GM21390 (cell line): ENCODE data around the gene INVS.
"Not testable (repeated sequence)": the region's sequence is repeated elsewhere in the genome, so short reads cannot be mapped to it uniquely, and the experiment has no call there.

Experiments
- ATAC-seq: cut with Tn5 transposase; IDR thresholded peaks from one replicate; pipeline ENCODE4 v1.9.1; 2021; ENCODE audit not compliant: unreplicated experiment

The INVS gene

DNA sequence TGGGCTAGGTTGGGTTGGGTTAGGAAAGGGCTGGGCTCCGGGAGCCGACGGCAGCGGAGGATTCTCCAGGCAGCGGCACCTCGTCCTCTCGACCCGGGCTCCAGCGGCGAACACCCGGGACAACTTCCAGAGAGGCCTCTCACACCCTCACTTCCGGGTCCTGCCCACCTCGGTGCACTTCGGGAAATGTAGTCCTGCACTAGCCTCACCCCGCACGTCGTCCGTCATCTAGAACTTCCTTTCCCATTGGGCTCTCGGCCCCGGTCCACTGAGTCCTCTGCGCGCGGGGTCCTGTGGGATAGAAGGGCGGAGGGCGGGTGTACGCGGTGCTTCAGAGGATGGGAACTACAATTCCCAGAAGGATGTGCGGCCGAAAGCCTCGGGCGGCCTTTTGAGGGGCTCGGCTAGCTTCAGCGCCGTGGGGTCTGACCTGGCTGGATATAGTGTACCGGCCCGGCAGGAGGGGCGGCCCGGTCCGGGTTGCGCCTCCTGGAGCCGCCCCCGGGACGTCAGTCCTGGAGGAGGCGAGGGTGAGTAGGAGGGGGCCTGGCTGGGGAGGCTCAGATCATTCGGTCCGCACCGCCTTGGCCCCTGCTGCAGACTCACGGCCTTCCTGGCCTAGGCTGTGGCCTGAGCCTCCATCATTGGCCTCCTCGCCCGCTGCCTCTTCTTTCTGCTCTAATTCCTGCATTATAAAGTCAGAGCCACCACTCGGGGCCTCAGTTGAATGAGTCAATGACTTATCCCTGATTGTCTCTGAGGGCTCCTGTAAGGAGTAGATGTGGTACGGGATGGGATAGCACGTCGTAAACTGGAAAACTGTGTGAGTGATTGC lies at the start of gene INVS, which contains the start of gene ERP44:
INVS (plus strand) TSS at position 357 of the 835 bp plus-strand sequence. CDS start 5,279 bp downstream, outside the sequence.
ERP44 (minus strand) TSS at position 114 of the 835 bp plus-strand sequence. CDS start 160 bp downstream, outside the sequence.
- peak; percentile 99 for ATAC-seq

DNA sequence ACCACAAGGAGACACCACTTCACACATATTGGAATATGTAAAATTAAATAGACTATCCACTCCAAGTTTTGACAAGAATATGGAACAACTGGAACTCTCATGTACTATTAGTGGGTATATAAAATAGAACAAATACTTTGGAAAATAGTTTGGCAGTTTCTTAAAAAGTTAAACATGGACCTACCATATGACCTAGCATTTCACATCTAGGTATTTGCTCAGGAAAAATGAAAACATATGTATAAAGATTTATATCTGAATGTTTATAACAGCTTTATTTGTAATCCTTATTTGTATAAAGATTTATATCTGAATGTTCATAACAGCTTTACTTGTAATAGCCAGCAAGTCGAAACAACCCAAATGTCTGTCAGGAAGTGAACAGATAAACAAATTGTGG lies 49.5 kb upstream of the INVS start:
- ATAC-seq, result no peak

GRCh38 chr9:100052375-100052774 lies 46.7 kb upstream of the INVS start:
- ATAC-seq, result no peak

DNA sequence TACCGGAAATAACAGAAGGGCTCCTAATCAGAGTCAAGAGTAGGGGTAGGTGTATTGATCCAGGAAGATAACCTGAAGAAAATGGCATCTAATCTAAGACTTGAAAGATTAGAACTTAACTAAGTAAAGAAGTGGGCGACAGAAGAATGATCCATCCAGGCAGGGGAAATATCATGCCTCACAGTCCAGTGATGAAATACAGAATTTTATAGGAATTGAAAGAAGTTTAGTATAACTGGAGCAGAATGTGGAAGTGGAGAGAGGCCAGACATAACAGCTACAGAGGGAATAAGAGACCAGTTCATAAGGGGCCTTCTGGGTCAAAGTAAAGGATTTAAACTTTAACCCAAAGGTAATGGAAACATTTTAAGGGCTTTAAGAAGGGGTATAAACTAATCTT lies 42.5 kb upstream of the INVS start:
- no peak for ATAC-seq

- no peak for ATAC-seq
Measured at GRCh38 chr9:100057624-100058023, 41.4 kb upstream of the INVS start.

GRCh38 chr9:100058699-100059579 lies 40.1 kb upstream of the INVS start:
- peak; percentile 85 for ATAC-seq

GRCh38 chr9:100062683-100063082 lies 36.4 kb upstream of the INVS start:
- ATAC-seq, result not testable (repeated sequence)

GRCh38 chr9:100063185-100063584 lies 35.9 kb upstream of the INVS start:
- no peak for ATAC-seq

DNA sequence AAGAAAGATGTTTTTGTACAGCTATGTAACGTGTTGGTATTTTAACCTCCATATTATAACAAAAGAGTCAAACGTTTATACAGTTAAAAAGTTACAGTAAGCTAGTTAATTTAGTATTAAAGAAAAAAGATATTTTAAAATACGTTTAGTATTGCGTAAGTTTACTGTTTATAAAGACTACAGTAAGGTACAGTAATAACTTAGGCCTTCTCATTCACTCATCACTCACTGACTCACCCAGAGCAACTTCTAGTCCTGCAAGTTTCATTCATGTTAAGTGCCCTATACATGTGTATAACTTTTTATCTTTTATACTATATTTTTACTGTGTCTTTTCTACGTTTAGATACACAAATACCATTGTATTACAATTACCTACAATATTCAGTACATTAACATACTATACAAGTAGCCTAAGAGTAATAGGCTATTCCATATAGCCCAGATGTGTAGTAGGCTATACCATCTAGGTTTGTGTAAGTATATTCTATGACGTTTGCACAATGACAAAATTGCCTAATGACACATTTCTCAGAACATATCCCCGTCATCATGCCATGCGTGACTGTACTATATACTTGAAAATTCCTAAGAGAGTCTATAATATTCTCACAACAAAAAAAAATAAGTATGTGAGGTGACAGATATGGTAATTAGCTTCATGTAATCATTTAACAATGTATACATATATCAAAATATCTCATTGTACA lies 34.0 kb upstream of the INVS start:
- no peak for ATAC-seq

DNA sequence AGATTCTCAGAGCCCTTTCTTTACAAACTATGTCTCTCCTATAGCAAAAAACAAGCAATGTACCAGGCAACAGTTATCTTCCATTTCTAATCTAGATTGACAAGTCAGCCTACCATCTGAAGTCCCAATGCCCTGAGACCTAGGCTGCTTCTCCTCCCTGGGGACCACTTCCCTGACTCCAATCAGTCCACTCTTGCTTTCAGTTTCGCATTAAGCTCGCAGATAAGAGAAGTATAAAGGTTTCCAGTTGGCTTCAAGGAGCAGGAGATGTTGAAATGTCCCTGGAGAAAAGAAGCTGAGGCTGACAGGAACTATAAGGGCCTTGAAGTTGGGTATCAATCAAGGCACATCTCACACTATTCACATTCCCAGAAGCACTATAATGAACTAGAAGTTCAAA lies 32.5 kb upstream of the INVS start:
- ATAC-seq, result peak; percentile 59

GRCh38 chr9:100067990-100068389 lies 31.1 kb upstream of the INVS start:
- ATAC-seq, result not testable (repeated sequence)

DNA sequence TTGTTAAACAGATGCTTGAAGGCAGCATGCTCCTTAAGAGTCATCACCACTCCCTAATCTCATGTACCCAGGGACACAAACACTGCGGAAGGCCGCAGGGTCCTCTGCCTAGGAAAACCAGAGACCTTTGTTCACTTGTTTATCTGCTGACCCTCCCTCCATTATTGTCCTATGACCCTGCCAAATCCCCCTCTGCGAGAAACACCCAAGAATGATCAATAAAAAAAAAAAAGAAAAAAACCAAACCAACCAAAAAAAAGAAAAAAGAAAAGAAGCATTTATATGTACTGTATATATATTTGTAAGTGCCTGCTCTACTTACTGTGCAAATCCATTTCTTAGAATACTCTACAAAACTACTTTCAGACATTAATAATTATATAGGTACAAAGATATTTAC lies 30.0 kb upstream of the INVS start:
- ATAC-seq, result not testable (repeated sequence)

DNA sequence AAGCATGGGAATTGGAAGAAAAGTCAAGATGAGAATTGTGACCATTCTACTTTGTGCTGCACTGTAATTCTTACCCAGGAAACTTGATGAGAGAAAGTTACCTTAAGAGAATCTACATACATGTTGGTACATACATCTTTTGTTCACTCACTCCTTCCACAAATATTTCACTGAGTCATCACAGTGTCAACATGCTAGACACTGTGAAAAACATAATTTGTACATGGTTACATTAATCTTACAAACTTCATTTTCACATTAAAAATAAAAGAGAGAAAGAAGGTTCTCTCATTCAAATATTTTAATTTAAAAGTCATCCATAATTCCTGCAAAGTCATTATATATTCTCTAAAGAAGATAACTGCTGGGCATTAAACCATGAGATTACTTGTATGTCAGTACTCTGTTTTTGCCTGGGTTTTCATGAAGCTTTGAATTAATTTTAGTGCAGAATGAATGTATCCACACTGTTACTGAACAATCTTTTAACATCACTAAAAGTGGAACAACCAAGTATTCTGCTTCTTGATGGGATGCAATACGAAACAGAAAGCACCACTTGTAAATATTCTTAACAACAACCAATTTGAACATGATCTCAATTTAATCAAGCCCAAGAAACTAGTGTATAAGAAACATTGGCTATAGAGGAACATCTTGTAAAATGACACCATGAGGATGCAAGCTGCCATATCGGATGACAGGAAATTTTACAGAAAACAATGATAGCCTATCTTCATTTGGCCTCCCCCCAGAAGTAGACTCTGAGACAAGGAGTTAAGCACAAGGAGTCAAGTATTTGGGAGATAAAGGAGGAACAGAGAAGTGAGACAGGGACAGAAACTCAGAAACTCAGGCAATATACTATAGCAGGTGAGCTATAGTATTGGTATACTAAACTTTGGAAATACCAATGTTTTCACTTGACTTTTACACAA lies 28.7 kb upstream of the INVS start:
- no peak for ATAC-seq

GRCh38 chr9:100071271-100071670 lies 27.8 kb upstream of the INVS start:
- no peak for ATAC-seq

DNA sequence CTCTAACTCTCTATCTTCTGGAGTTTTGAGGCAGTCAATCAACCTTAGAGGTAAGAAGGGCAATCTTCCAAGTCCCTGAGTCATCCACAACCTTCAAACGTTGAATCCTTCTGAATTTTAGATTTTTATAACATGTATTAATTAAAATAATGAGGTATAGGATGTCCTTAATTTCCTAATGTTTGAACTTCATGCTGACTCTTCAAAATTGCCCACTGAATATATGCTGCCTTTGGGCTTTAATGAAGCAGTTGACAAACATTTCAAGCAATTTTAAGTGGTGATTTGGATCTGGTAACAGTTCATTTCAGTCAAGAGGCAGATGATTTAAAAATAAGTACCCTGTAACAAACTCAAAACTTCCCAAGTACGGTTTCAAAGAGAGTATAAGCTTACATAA lies 26.2 kb upstream of the INVS start:
- ATAC-seq, result no peak

- no peak for ATAC-seq
Measured at GRCh38 chr9:100074093-100074492, 24.9 kb upstream of the INVS start.

GRCh38 chr9:100074989-100075388 lies 24.1 kb upstream of the INVS start:
- no peak for ATAC-seq

- not testable (repeated sequence) for ATAC-seq
Measured at GRCh38 chr9:100076256-100076655, 22.8 kb upstream of the INVS start.

DNA sequence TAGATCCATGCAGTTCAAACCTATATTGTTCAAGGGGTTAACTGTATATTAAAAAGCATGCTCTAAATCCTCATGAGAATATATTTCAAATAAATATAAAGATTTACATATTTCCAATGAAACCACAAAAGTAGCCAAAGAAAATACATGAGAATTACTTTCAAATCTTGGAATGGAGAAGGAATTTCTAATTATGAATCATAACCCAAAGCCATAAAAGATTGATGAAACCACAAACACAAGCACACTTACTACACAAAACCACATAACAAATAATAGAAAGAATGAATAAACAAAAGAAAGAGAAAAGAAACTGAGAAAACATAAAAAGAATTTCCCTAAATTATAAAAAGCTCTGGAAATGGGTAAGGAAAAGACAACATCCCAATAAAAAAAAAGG lies 16.3 kb upstream of the INVS start:
- ATAC-seq, result no peak
